Measurements from ENCODE around the gene HOMER1.
A peak's percentile ranks its signal among the peaks of the same experiment; 100 is the strongest.
"Not testable (repeated sequence)": the region's sequence is repeated elsewhere in the genome, so short reads cannot be mapped to it uniquely, and the experiment has no call there.

HOMER1 gene

GRCh38 chr5:79517601-79518000 is 3.7 kb upstream of the HOMER1 start:
- no peak for DNase-seq (ENCODE audit: low spot score)

GRCh38 chr5:79516986-79517385 is 3.1 kb upstream of the HOMER1 start:
- DNase-seq (ENCODE audit: low spot score) = no peak

- not testable (repeated sequence) for DNase-seq (ENCODE audit: low spot score)
Measured at GRCh38 chr5:79516331-79516730, 2.4 kb upstream of the HOMER1 start.

GRCh38 chr5:79514391-79515105 is 614 bp upstream of the HOMER1 start:
- DNase-seq (ENCODE audit: low spot score) = peak; percentile 92

GRCh38 chr5:79513308-79513703 is 628 bp downstream of the HOMER1 start:
- DNase-seq (ENCODE audit: low spot score) = peak; percentile 67

- DNase-seq (ENCODE audit: low spot score) = no peak
Measured at GRCh38 chr5:79512471-79513307, 1.2 kb downstream of the HOMER1 start.

- DNase-seq (ENCODE audit: low spot score) = no peak
Measured at GRCh38 chr5:79512049-79512448, 1.9 kb downstream of the HOMER1 start.

GRCh38 chr5:79510638-79511037 is 3.3 kb downstream of the HOMER1 start:
- DNase-seq (ENCODE audit: low spot score) = no peak

GRCh38 chr5:79509244-79509885 is 4.6 kb downstream of the HOMER1 start:
- no peak for DNase-seq (ENCODE audit: low spot score)

- no peak for DNase-seq (ENCODE audit: low spot score)
Measured at GRCh38 chr5:79508794-79509193, 5.1 kb downstream of the HOMER1 start.

- no peak for DNase-seq (ENCODE audit: low spot score)
Measured at GRCh38 chr5:79508354-79508753, 5.6 kb downstream of the HOMER1 start.

- no peak for DNase-seq (ENCODE audit: low spot score)
Measured at GRCh38 chr5:79507251-79508205, 6.4 kb downstream of the HOMER1 start.

- no peak for DNase-seq (ENCODE audit: low spot score)
Measured at GRCh38 chr5:79505138-79505537, 8.8 kb downstream of the HOMER1 start.

- DNase-seq (ENCODE audit: low spot score) = no peak
Measured at GRCh38 chr5:79503794-79504495, 10.0 kb downstream of the HOMER1 start.

- DNase-seq (ENCODE audit: low spot score) = no peak
Measured at GRCh38 chr5:79499640-79500273, 14.2 kb downstream of the HOMER1 start.

- no peak for DNase-seq (ENCODE audit: low spot score)
Measured at GRCh38 chr5:79495311-79495710, 18.6 kb downstream of the HOMER1 start.

- DNase-seq (ENCODE audit: low spot score) = no peak
Measured at GRCh38 chr5:79493596-79494345, 20.2 kb downstream of the HOMER1 start.

- no peak for DNase-seq (ENCODE audit: low spot score)
Measured at GRCh38 chr5:79491690-79492317, 22.1 kb downstream of the HOMER1 start.

GRCh38 chr5:79490323-79490936 is 23.5 kb downstream of the HOMER1 start:
- DNase-seq (ENCODE audit: low spot score) = no peak
